GM20000 (cell line): ENCODE measurements around the gene WDR47.
"Not testable (repeated sequence)": the region's sequence is repeated elsewhere in the genome, so short reads cannot be mapped to it uniquely, and the experiment has no call there.

ENCODE experiments used
- DNase-seq: peaks from one replicate; pipeline ENCODE4 v3.0.0; 2012; ENCODE audit warnings: low spot score
- CTCF ChIP-seq: IDR thresholded peaks from 2 replicates; pipeline ENCODE4 v1.5.1; 2012; ENCODE audit warnings: mild to moderate bottlenecking, control low read depth; ENCODE audit errors: extremely low read depth, missing control alignments

WDR47 gene

GRCh38 chr1:109027841-109028240 is 14.1 kb downstream of the WDR47 start:
- no peak for DNase-seq
- no peak for TF ChIP-seq CTCF

- no peak for DNase-seq
- no peak for TF ChIP-seq CTCF
Measured at GRCh38 chr1:109025694-109026093, 16.2 kb downstream of the WDR47 start.

- DNase-seq: no peak
- TF ChIP-seq CTCF: no peak
Measured at GRCh38 chr1:109024646-109025045, 17.3 kb downstream of the WDR47 start.

DNA sequence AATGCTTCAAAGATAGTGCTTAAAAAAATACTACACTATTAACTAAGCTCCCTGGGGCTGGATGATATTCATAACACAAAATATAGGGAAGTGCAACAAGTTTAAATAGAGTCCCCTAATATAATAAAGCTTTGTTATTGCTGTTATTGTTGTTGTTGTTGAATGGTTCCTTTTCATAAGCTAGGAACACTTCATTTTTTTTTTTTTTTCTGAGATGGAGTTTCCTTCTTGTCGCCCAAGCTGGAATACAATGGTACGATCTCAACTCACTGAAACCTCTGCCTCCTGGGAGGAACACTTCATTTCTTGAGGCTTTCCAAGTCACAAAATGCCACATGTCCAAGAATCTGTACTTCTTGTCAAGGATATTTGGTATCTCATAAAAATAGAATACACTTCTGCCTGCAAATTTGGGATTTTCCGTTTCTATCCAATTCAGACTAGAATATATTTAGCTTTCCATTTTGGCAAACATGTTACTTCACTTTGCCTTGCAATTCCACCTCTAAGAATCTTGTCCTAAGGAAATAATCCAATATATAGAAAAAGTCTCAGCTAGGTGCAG is 21.1 kb downstream of the WDR47 start:
- no peak for TF ChIP-seq CTCF
- DNase-seq: no peak

DNA sequence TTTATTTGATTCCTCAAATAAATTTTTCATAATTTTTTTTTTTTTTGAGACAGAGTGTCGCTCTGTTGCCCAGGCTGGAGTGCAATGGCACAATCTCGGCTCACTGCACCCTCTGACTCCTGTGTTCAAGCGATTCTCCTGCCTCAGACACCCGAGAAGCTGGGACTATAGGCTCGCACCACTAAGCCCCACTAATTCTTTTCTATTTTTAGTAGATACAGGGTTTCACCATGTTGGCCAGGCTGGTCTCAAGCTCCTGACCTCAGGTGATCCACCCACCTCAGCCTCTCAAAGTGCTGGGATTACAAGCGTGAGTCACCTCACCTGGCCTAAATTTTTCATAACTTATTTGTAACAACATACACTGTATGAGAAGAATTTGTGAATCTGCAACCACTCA is 24.2 kb downstream of the WDR47 start:
- not testable (repeated sequence) for DNase-seq

DNA sequence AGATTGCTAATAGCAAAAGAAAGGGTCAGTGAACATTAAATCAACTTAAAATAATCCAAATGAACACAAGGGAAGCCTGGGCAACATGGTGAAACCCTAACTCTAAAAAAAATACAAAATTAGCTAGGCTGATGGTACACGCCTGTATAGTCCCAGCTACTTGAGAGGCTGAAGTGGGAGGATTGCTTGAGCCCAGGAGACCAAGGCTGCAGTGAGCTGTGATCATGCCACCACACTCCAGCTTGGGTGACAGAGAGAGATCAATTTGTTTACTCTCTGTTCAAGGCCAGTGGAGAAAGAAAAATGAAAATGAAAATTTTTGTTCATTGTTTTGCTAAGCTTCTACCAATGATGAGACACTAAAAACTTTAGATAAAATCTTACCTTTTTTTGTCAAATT is 24.8 kb downstream of the WDR47 start:
- TF ChIP-seq CTCF: no peak

DNA sequence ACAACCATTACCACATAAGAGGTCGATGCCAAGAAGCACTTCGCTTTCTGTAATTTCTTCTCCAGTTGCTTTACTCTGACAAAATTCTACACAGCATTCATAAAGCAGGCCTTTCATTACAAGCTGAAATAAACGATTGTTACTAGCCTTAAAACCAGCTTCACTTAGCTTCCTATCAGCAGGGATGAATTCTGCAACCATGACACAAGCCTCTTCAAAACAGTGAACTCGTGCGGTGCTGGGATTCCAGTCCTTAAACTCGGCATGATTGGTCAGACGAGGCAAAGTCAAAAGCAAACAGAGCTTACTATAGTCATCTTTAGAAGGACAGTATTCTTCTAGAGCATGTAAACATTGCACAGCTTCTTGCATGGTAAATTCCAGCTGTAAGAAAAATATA is 30.6 kb downstream of the WDR47 start:
- no peak for DNase-seq
- TF ChIP-seq CTCF: no peak

More for the DNA sequence above, 24.8 kb downstream of the WDR47 start:
- no peak for DNase-seq

- DNase-seq: not testable (repeated sequence)
Measured at GRCh38 chr1:108996622-108997021, 45.3 kb downstream of the WDR47 start.
